GM18526 (cell line): ENCODE results near the gene ATG14.

Experiments used
- POLR2A ChIP-seq: IDR thresholded peaks from 3 replicates; pipeline ENCODE4 v1.6.1; 2011; ENCODE audit not compliant: insufficient read length; ENCODE audit errors: extremely low read depth

ATG14 gene

GRCh38 chr14:55414551-55414950 is 2.9 kb upstream of the ATG14 start:
- no peak for TF ChIP-seq POLR2A

GRCh38 chr14:55412676-55413075 is 1.0 kb upstream of the ATG14 start:
- TF ChIP-seq POLR2A: no peak

GRCh38 chr14:55410876-55411275 is 754 bp downstream of the ATG14 start:
- no peak for TF ChIP-seq POLR2A

GRCh38 chr14:55404173-55404854 is 7.3 kb downstream of the ATG14 start:
- no peak for TF ChIP-seq POLR2A

GRCh38 chr14:55401751-55402150 is 9.9 kb downstream of the ATG14 start:
- TF ChIP-seq POLR2A: no peak

- TF ChIP-seq POLR2A: no peak
Observed at GRCh38 chr14:55399852-55400251, 11.8 kb downstream of the ATG14 start.

GRCh38 chr14:55399183-55399582 is 12.4 kb downstream of the ATG14 start:
- TF ChIP-seq POLR2A: no peak

GRCh38 chr14:55398679-55399078 is 13.0 kb downstream of the ATG14 start:
- no peak for TF ChIP-seq POLR2A

- TF ChIP-seq POLR2A: no peak
Observed at GRCh38 chr14:55389330-55389729, 22.3 kb downstream of the ATG14 start.

GRCh38 chr14:55388160-55388559 is 23.5 kb downstream of the ATG14 start:
- no peak for TF ChIP-seq POLR2A

GRCh38 chr14:55387121-55387520 is 24.5 kb downstream of the ATG14 start:
- TF ChIP-seq POLR2A: no peak

- no peak for TF ChIP-seq POLR2A
Observed at GRCh38 chr14:55386037-55386808, 25.4 kb downstream of the ATG14 start.

- TF ChIP-seq POLR2A: no peak
Observed at GRCh38 chr14:55384536-55384935, 27.1 kb downstream of the ATG14 start.

- TF ChIP-seq POLR2A: no peak
Observed at GRCh38 chr14:55383541-55384140, 28.0 kb downstream of the ATG14 start.

GRCh38 chr14:55382483-55382882 is 29.1 kb downstream of the ATG14 start:
- TF ChIP-seq POLR2A: no peak

GRCh38 chr14:55381561-55381960 is 30.1 kb downstream of the ATG14 start:
- TF ChIP-seq POLR2A: no peak
